D341Med (cell line): Measurements from ENCODE around the gene DGCR2.

Experiments used
- DNase-seq: peaks from one replicate; pipeline ENCODE4 v3.0.0; 2012; ENCODE audit warnings: low spot score

The DGCR2 gene

DNA sequence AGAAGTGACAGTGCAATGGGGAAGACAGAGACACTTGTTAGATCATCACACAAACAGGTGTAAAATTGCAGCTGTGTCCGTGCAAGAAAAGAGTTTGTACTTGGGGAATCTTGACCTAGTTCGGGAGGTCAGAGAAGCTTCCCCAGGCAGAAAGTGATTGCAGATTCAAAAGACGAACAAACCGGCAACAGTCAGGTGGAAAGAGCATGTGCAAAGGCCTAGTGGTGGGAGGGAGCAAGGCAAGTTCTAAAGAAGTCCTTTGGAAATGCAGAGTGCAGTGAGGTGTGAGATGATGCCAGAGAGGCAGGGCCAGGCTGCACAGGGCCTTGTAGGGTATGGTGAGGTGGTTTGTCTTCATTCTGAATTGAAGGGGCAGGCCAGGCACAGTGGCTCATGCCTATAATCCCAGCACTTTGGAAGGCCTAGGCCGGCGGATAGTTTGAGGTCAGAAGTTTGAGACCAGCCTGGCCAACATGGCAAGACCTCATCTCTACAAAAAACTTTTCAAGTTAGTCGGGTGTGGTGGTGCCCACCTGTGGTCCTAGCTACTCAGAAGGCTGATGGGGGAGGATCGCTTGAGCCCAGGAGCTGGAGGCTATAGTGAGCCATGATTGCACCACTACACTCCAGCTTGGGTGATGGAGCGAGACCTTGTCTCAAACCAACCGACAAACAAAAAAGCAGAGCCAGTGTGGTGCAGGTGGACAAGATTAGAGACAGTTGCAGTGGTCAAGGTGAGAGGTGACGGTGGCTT is 24.2 kb upstream of the DGCR2 start:
- no peak for DNase-seq

DNA sequence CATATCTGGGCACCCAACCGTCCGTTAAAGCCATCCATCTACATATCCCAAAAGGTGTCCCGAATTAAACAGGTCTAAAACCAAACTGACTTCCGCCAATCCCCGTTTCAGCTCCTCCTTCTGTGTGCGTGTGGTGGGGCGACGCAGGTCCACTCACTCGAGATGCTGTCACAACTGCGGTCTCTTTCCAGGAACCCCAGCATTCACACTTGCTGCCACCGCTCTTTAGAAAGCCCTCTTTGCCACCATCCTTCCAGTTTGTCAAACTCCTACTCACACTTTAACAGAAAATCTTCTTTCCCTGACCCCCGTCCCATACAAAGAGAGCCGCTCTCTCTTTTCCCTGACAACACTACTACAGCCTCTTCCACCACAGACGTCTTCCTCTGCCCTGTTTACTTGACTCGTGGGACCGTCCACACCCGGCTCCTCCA is 21.8 kb upstream of the DGCR2 start:
- DNase-seq: no peak

DNA sequence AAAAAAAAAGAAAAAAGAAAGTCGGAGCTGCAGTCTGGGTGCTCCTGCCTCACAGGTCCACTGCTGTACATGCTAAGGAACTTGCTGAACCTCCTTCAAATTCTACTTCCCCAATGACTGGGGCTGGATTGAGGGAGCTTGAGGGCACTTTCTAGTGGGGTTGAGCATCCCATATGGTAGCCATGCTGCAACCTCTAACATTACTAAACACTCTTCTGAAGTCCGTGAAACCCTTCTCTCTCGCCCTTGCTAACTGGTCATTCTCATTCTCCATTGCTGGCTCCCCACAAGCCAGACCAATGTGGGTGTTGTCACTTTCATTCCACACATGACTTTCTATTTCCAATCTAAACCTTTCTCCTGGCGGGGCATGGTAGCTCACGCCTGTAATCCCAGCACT is 21.0 kb upstream of the DGCR2 start:
- DNase-seq: no peak

DNA sequence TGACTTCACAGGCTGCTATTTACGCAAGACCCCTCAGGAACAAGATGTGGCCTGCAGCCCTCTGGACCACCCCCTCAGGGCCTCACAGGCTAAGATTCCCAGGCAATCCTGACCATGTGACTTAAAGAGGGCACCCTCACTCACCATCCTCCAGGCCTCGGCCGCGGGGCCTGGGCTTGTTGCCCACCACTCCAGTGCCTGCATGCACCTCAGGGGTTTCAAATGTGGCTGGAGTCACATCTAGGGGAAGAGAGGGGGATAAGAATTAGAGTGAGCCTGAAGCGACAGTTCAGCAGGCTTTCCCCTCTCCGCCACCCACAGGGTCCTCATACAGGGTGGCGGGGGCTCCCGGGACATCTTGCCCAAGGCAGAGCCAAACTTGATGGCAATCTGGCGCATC is 20.2 kb upstream of the DGCR2 start:
- no peak for DNase-seq

DNA sequence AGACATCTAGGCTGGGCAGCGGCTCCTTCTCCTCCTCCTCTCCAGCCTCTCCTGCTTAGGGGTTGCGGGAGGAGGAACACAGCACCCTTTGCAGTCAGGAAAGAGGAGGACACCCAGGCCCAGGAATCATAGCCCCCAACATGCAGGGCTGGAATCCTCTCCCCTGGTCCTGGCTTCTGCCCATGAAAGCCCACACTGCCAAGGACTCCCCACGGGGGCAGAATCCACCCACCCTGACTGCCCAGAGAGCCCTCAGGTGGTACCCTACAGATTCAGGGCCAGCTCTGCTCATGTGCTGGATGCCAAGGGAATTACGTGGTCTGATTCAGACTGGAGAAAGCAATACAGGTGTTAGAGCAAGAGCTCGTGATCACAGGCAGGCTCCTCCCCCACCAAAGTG is 17.8 kb upstream of the DGCR2 start:
- DNase-seq: no peak

DNA sequence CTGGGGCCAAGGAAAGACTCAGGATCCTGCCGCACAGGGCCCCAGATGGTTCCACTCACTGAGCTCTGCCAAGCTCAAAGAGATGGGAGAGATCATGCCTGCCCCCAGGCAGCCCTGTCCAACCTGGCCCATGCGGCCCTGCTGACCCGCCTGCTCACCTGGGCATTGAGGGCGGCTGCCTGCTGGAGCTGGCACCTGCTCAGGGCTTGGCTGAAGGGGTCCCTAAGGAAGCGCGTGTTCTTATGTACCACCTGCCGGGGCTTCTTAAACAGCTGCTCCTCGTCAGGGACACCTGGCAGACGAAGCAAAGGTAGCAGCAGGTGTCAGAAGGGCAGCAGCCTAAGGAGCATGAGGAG is 16.8 kb upstream of the DGCR2 start:
- no peak for DNase-seq

DNA sequence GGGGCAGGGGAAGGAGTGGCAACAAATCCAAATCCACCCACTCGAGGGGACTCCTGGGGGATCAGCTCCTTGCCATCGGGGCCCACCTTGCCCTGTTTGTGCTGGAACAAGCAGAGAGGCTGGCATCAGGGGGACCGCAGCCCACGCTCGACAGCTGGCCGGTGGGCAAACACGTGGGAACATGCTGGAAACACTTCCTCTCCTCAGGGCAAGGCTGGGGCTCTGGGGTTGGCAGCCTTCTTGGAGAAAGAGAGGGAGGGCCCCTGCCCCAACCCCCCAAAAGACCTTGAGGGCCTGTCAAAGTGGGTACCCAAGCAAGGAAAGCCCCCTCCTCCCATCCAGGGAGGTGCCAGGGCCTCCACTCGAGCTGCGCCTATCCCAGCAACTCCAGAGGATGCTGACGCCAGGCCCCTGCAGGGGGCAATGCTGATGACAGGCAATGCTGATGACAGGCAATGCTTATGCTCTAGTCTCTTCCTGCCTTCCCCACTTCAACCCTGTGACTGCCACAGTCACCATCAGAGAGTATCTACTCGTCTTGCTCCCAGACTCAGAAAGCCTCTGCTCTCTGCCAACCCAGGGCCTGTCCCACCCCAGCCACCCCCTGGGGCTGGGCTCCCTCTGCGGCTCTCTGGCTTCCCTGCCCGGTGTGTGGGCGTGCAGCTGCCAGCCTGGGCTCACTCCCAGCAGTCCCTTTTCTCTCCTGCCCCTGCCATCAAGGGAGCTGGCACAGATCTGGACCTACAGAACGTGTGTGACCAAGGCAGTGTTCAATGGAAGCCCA is 16.2 kb upstream of the DGCR2 start:
- no peak for DNase-seq

DNA sequence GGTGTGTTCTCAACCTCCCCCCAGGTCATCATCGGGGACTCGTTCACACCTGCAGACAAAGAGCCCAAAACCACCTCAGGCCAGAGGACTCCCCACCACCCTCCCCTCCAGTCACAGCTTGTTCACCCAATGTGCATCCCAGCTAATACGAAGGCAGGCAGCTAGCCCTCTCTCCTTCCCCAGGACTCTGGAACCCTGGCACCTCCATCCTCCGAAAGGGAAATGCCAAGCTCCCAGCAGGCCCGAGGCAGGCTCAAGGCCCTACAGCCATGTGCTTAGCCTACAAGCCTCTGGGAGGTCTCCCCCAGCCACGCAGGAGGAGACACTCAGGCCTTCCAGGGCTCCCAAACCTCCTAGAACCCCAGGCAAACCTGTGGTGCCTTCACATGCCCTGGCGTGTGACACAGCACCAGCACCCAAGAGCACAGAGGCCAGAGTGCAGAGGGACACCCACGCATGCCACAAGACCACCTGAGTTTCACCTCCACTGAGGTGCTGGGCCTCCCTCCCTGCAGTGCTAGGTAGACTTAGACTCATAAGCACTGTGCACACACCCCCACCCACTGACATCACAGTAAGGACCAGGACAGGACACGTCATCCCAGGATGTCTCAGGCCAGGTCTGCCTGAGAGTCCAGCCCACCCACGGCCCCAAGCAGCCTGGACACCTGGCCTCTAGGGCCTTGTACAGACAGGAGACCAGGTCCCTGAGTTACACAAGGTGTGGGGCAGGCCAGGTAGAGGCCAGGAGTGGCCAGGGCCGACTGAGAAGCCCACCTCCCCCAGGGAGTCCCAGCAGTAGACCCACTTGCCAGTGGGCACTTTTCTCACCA is 15.4 kb upstream of the DGCR2 start:
- no peak for DNase-seq

DNA sequence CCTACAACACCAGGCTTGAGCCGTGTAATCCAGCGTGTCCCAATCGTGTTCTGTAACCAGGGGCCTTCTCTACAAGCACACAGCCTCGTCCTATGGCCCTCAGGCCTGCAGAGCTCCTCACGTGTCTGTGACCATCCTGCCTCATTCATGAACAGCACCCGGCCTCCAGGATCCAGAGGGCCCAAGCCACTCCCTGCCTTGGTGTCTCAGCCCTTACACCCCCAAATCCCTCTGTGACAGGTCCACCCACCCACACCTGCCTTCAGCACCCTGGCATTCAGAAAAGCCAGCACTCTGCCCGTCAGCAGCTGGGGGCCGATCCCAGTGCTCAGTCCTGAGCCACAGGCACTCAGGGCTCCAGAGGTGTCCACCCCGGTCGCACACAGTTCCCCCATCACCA is 14.7 kb upstream of the DGCR2 start:
- no peak for DNase-seq

DNA sequence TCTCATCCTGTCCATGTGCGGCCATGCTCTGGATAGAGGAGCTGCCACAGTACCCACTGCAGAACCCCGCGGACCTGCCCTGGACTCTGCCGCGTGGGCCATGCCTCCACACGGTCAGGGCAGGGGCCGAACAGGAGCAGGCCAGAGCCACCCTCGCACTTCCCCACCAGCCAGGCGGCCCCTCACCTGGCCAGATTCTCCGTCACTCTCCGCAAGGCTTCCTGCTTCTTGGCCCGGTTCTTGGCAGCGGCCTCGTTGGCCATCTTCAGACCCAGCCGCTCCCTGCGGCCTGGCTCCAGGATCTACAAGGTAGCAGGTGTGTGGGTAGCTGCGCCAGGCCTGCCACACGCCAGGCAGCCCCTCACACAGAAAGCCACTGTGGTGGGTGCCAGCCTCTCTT is 12.7 kb upstream of the DGCR2 start:
- DNase-seq: no peak

DNA sequence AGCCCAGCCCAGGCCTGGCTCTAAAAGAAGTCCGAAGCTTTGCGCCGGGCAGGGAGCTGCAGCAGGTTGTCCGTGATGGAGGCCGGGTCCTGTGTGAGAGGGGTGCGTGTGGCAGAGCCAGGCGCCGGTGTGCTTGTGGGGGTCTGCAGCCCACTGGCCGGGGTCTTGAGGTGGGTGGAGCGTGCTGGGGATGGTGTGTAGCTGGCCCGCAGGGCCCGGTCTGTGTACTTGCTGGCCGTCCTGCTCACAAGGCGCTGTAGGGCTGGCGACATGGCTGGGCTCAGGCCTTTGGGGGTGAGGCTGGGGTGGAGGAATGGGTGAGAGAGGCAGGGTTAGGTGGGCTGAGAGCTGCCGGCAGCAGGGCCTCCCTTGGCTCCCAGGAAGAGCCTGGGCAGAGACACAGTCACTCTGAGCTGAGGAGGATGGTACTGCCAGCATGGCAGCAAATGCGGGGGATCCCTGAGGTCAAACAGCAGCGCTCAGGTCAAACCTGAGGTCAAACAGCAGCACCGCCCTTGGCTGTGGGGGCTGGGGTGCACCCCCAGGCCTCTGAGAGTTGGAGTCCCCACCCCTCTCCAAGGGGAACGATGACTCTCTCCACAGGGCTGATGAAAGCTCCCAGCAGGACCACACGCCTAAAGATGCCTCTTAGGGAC is 12.1 kb upstream of the DGCR2 start:
- DNase-seq: no peak

DNA sequence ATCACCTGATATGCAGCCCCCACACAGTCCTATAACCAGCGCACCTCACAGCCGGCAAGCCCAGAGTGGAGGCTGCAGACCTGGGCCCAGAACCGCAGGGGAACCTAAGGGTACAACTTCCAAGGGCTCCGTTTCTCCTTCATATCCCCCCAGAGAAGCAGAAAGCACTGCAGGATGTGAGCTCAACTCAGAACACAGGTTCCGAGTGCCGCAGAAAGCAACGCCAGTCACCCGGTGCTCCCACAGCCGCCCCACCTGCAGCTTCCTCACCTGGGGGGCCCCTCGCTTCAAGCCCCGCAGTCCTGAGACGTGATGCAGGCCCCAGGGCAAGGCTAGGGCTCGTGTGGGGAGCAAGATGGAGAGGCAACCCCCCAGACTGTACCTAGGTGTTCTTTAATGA is 11.3 kb upstream of the DGCR2 start:
- no peak for DNase-seq

DNA sequence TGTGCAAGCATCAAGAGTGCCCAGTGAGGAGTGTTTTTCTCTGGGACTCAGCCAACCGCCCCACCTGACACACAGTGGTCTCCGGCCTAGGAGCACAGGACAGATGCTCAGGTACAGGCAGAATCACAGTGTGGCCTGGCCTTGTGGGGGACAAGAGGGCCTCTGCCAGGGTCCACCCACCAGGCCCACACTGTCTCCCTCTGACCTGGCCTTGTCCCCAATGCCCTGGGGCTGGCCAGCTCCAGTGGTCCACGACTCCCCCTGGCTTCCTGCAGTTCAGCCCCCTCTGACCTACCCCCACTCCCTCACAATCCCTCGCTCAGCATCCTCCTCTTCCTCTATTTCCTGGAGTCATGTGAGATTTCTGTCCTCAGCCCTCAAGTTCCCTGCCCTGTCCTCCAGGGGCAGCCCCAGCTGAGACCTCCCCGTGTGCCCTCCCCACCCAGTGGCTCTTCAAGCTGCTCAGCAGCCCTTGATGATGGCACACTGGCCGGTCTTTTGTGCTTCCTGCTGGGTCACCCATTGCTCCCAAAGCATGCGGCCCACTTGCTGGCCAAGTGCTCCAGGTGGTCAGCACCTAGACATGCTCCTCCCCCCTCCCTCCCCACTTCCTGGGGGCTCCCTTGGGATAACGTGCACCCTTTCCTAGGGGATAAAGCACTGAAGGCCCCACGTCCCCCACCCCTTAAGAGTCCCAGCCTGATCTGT is 10.6 kb upstream of the DGCR2 start:
- no peak for DNase-seq

DNA sequence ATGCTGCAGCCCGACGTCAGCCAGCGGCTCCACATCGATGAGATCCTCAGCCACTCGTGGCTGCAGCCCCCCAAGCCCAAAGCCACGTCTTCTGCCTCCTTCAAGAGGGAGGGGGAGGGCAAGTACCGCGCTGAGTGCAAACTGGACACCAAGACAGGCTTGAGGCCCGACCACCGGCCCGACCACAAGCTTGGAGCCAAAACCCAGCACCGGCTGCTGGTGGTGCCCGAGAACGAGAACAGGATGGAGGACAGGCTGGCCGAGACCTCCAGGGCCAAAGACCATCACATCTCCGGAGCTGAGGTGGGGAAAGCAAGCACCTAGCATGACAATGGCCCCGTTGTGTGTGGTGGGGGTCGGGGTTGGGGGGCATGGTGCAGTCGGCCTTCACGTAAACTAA is 9.9 kb upstream of the DGCR2 start:
- no peak for DNase-seq

DNA sequence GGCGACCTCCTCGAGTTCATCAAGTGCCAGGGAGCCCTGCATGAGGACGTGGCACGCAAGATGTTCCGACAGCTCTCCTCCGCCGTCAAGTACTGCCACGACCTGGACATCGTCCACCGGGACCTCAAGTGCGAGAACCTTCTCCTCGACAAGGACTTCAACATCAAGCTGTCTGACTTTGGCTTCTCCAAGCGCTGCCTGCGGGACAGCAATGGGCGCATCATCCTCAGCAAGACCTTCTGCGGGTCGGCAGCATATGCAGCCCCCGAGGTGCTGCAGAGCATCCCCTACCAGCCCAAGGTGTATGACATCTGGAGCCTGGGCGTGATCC is 9.4 kb upstream of the DGCR2 start:
- DNase-seq: no peak

DNA sequence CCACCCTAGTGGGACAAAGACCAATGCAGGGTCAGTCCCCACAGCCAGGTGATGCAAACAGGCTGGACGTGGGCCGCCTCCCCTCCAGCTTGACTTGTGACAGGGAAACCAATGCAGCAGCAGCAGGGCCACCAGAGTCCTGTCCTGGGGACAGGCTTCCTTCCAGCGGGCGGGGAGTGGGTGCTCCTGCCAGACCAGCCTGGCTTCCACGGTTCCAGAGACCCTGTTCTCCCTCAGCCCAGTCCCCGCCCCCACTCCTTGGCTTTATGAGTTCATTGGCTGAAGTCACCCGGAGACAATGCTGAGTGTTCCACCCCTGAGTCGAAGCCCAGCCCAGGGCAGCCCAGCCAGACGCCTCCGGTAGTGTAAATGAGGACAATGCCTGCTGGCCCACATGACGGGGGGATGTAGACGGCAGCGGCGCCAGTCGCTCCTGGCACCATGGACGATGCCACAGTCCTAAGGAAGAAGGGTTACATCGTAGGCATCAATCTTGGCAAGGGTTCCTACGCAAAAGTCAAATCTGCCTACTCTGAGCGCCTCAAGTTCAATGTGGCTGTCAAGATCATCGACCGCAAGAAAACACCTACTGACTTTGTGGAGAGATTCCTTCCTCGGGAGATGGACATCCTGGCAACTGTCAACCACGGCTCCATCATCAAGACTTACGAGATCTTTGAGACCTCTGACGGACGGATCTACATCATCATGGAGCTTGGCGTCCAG is 8.9 kb upstream of the DGCR2 start, which contains the start of gene TSSK2:
Gene TSSK2 (plus strand): TSS at position 350 of the 726 bp plus-strand sequence. CDS start 92 bp downstream, at position 442.
- DNase-seq: no peak

DNA sequence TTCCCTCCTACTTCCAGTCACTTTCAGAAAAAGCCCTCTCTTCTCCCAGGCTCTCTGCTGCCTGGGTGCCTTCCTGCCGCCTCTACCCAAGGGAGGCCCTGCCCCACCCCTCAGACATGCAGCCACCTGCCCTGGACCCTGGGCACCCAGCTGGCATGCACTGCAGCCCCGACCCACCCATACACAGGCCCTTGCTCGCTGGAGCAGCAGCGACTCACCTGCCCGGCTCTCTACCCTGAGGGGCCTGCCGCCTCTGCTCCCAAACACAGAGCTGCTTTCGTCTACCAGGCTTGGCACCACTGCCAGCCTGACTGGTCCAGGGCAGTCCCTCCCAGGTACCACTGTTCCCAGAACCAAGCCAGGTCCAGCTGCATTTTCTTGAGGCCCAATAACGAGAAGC is 7.7 kb upstream of the DGCR2 start:
- DNase-seq: no peak

DNA sequence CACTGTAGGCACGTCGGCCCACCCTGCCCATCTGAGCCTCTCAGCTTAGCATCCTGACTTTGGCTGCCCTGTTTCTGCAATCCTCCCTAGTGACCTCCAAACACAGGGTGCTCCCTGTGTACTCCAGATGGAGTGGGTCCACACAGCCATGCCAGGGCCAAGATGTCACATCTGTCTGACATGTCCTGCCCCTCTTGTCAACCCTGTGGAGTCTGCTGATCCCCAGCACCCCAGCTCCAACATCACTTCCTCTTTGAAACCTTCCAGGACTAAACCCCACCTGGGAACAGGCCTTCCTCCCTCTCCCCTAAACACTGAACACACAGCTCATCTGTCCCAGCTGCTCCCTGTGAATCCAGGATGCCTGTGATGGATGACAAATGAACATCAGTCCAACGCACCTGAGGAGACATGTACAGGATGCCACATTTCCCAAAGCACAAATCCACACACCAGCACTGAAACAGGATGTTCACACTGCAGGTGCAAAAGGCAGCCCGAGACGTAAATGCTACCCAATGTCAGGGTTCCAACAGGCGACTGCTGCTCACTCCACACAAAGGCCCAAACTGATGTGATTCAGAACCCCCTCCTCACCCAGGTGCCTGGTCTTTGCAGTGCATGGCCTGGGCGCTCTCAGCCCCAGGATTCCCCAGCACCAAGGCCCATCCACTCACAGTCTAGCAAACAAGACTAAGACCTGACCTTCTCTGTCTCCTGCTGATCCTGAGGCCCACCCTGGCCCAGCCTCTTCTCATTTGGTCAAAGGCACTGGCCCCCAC is 6.9 kb upstream of the DGCR2 start:
- DNase-seq: no peak

DNA sequence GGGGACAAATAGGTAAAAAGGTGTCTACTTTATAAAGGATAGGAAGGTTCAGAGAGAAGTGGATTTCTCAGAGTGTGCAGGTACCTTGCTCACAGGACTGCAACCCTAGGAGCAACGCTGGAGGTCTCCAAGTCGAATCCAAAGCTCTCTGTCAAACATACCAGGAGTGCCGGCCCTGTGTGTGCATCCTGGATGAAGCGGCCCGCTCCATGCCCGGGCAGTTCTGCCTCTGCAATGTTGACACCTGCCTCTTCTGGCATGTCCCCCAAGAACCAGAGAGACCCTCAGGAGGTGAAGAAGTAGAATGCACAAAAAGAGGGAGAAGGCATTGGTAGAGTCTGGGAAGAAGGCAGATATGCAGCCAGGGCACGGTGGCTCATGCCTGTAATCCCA is 5.8 kb upstream of the DGCR2 start:
- no peak for DNase-seq

DNA sequence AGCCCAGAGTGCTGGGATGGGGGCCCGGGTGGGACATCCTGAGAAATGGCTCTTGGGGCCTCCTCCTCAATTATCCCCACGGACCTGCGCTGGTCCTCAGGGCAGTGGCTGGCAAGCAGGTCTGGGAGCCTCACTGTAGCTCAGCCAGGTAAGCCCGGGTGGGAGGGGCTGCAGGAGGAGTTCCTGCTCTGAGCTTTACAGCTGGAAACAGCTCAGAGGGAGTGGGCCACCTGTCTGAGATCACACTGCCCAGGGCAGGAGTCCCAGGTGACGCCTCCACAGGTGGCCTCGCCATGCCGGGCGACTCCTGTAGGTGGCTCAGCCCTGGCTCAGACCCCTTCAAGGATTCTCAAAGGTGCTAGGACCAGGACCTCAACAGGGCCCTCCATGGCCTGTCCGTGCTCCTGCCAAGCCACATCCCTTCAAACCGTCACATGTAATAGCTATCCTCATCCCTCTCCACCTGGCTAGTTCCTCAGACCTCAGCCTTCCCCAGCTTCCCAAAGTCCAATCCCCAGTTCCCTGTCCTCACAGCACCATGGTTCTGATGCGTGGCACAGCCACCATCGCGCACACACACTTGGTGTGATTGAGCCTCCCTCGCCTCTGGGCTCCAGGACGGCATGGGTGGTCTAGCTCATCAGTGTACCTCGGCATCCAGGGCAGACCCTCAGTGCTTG is 5.3 kb upstream of the DGCR2 start:
- DNase-seq: no peak
